GM21367 (cell line): ENCODE measurements around the gene ADM.

Experiments
- ATAC-seq: cut with Tn5 transposase; IDR thresholded peaks from one replicate; pipeline ENCODE4 v1.9.1; 2021; ENCODE audit not compliant: unreplicated experiment

Gene ADM

DNA sequence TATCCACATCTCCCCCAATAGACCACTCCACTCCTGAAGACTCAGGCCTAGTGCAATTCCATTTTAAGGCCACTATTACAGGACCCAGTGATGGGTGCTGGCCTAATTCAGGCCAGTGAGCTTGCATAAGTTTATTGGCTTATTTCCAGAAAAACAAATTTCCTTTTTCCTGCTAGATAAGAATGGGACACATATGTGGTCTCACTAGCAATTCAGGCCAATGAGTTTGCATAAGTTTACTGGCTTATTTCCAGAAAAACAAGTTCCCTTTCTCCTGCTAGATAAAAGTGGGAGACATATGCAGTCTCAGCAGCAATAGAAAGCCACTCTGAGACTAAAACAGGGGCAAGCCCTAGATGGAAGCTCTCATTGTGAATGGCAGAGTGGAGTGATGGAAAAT lies 22.4 kb downstream of the ADM start:
- ATAC-seq: no peak

DNA sequence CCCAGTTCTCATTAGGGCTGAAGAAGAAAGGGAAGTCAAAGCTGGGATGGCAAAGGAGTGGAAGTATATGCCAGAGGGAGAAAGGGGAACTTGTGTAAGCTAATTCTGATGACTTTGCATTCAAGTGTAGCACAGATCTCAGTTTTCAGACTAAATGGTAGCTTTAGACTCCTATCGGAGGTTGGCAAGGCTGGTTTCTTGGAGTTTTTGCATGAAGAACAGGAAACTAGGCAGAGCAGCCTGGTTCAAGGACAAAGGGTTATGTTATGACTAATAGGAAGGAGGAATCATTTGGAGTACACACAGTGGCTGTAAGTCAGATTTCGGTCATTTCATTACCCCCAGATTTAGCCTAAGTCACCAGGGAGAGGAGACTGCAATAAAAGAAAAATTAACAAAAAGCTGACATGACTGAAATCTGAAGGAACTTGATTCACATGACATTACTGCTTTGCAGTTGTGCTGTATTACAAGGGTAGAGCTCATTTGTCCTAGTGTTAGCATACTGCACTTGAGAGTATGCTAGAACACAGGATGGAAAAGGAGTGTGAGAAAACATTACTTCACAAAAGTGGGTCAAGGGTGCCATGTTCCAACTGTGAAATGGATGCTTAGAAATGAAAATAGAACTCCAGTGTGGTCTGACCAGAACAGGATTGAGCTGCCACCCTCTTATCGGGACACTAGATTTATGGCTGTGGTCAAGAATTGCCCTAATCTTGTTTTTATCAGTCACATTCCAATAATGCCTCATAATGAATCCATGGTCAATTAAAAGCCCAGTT lies 23.6 kb downstream of the ADM start:
- ATAC-seq: no peak

DNA sequence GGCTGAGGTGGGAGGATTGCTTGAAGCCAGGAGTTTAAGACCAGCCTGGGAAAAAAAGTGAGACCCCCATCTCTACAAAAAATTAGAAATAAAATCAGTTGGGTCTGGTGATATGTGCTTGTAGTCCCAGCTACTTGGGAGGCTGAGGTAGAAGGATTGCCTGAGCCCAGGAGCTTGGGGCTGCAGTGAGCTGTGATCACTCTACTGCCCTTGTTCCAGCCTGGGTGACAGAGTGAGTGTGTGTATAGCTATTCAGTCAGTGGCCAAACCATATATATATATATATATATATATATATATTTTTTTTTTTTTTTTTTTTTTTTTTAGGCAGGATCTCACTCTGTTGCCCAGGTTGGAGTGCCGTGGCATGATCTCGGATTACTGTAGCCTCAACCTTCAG lies 24.5 kb downstream of the ADM start:
- no peak for ATAC-seq

DNA sequence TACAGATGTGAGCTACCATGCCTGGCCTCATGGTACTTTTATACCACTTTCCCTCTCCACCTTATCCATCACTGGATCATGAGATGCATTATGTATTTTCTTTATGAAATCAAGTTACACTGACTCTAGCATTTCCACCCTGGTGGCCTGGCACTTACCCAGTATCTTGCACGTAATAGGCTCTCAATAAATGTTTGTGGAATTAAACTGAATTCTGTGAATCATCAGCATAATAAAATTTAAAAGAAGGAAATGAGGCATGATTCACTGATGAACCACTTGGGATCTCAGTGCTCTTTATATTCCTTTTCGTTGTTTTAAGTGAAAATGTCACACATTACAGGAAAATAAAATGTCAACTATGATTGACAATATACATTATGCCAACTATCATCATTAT lies 25.1 kb downstream of the ADM start:
- ATAC-seq: no peak

DNA sequence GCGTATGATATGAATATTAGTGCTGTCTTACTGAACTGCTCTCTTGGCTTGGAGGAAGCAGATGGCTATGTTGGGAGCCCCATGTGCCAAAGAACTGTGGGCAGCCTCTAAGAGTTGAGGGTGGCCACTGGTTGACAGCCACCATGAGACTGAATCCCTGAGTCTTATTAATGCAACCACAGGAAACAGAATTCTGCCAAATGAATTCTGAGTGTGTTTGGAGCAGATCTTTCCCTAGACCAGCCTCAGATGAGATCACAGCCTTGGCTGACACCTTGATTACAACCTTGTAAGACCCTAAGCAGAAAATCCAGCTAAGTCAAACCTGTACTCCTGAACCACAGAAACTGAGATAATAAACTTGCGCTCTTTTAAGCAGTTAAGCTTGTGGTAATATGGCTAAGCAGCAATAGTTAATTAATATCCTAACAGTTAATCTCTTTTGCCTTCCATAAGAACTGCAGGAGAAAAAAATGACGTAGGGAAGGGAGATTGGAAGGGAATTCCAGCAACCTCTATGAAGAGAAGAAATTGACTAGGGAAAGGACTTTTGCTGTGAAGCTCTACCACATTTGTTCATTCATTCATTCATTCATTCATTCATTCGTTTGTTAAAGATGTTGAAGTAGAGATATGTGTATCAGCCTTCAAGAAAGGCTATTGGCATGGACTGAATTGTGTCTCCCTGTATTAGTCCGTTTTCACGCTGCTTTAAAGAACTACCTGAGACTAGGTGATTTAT lies 26.8 kb downstream of the ADM start:
- no peak for ATAC-seq

DNA sequence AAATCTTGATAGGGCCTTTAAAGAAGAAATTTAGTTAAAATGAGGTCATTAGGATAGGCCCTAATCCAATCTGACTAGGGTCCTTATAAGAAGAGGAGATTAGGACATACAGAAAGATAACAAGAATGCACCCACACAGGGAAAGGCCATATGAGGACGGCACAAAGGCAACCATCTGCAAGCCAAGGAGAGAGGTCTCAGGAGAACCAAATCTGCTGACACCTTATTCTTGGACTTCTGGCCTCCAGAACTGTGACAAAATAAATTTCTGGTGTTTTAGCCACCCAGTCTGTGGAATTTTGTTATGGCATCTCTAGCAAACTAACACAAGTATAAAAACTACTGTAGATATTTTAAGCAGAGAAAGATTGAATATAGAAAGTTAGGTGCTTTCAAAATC lies 28.6 kb downstream of the ADM start:
- ATAC-seq: no peak

DNA sequence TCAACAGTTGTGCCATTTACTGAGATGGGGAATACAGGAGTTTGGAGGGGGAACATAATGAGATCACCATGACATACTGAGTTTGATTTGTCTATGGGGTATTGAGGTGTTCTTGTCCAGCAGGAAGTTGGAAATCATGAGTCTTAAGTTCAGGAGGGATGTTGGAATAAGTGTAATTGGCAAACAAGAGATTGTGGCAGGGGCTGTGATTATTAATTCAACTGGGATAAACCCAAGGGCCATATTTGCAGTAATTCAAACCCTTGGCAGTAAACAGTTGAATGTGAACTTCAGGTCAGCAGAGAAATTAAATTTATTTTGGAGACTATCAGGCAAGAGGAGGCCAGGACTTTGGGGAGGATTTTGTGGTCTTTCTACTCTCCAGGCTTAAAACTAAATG lies 33.4 kb downstream of the ADM start:
- no peak for ATAC-seq

DNA sequence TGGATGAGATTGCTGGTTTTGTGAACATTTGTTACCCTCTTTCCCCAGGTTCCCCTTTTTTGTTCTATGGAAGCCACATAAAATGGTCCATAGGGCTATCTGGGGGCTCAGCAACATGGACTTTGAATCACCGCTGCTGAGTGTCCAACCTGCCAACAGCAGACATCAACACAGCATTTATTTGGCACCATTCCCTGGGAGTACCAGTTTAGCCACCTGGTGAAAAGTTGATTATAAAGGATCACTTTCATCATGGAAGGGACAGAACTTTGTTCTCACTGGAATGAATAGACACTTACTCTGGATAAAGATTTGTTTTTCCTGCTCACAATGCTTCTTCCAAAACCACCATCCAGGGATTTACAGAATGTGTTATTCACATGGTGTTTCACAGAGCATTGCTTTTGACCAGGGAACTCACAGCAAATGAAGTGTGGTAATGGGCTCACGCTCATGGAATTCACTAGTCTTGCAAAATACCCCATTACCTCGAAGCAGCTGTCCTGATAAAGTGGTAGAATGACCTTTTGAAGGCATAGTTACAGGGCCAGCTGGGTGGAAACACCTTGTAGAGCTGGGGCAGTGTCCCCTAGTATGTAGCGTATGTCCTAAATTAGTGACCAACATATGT lies 43.9 kb downstream of the ADM start:
- ATAC-seq: no peak

DNA sequence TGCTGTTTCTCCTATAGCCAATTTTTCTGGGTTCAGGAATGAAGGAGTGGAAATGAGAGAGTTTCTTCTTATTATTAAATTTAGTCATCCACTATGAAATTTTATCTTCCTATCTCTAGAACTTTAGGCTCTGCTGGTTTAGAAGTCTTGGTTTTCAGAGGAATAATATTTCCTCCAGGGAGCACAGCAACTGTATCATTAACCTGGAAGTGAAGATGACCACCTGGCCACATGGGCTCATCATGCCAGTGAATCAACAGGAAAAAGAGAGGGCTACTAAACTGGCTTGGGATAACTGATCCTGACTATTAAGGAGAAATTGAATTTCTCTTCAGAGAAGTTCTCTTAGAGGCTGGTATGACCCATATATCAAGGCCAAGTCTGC lies 44.4 kb downstream of the ADM start:
- no peak for ATAC-seq

DNA sequence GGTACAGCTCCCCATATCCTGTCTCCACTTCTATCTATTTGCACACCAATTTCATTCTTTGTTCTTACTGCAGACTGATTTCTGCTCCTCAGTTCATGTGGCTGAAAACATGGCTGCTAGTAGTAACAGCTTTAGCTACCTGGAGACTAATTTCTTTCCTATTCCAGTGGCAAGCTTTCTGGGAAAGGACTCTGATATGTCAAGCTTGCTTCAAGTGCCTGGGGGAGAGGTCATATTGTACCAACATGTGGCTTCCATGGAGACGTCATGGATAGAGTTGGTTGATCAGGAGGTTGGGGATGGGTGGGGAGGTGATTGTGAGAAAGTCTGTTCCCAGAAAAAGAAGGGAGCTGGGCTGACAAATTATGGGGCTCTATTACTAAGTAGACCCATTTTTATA lies 44.9 kb downstream of the ADM start:
- no peak for ATAC-seq

DNA sequence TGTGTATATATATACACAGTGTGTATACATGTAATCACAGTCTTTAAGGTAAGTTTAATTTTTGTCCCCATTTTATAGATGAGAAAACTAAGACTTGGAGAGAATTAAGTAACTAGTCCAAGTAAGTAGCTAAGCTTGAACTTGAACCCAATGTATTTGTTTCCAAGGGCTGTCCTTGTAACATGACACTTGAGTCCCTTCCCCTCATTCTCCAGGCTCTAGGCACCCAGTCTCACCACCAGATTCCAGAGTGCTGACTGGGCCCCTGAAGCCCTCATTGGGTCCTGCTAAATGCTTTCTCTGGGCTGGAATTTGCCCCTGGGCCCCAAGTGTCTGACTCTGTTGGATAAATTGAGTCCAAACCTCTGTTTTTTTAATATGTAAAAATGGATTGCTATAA lies 45.5 kb downstream of the ADM start:
- no peak for ATAC-seq

DNA sequence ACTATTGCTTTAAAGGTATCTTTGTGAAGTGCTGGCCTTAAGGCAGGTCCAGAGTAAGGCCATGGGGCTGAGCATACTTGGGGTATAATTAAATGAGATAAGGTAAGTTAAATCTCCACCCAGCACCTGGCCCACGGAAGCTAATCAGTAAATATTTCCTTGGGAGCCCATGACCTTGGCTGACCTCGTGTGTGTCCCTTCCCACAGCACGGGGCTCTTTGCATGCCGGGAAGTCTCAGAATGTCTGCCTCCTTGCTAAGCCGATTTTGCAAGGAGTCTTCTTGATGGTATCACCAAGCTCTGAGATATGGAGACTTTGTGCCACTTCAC lies 46.5 kb downstream of the ADM start:
- no peak for ATAC-seq

DNA sequence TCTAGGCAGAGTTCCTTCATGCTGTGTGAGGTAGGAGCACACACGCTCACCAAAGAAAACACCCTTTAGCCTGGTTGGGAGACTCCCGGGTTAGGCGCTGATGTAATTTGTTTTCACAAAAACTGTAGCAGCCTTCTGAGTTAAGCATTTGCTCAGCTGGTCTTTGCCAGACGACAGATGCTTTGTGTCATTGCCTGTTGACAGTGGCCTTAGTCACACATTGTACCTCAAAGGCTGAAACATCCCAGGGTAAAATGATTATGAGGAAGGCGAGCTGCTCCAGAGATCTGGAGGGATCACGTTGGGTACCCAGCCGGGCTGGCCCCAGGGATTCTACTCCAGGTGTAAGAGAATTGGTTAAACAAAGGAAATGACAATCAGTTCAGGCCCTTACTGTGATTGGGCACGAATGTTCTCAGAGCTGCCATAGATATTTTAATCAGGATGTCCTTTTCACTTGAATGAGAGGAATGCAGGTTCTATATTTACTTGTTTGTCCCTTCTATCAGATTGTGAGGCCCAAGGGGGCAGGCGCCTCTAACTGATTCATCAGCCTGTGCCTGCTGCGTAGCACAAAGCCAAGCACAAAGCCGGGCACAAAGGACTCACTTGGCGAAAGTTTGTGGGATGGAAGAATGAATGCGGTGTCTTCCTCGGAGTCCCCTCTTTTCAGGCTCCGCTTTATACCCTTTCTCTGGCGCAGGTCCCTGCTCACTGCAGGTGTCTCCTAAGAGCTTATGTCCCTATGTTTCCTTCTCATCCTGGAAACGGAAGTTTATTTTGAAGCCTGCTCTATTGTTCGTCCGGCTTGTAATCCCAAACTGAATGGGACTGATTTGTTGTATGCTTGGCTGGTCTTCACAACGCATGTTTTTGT lies 47.1 kb downstream of the ADM start:
- ATAC-seq: no peak

DNA sequence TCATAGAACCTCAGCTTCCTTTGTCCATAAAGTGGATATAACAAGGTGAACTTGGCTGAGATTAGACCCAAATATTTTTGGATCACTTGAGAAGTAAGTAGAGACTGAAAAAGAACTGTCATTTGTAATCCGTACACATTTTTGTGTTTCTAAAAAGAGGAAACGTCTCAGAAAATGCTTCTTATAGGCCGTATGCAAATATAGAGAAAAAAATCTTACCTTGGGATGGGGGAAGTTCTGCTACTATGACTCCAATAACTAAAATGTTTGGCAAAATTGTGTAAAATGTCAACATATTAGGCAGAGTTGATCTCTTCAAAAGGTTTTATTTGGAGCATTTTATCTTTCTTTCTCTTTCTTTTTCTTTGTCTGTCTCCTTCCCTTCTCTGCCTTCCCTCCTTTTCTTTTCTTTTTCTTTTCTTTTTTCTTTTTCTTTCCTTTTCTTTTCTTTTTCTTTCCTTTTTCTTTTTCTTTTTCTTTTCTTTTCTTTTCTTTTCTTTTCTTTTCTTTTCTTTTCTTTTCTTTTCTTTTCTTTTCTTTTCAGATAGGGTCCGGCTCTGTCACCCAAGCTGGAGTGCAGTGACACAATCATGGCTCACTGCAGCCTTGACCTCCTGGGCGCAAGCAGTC lies 48.2 kb downstream of the ADM start:
- ATAC-seq: no peak

DNA sequence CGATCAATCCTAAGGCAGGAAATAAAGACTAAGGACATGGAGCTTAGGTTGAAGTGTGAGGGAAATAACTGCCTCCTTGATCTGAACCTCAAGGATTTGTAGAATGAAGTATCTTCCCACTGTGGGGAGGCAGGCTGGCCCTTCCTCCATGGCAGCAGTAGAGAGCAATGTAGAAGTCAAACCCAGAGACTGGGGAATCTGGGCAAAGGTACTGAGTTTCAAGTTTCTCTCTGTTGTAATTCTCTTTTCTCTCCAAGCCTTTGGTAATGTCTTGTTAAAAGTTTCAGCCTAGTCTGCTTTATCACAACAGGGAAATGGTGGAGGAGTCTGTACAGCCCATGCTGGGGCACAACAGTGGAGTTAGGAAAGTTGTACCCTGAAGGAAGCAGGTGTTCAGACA lies 49.5 kb downstream of the ADM start:
- ATAC-seq: no peak

DNA sequence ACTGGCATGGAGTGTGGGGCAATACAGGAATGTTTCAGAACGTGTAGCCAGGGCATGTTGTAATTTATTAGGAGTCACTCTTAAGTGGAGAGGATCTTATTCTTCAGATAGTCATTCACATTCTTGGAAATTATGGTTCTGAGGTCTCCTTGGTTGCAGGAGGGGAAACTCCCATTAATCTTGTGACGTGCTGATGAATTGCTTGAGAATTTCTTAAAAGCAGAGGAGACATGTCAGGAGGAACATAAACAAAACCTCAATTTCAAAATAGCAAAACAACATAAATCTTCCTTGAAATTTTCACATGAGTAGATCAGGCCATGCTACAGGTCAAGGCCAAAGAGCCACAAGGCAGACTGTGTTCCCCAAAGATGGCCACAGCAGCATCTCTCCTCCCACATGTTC lies 50.4 kb downstream of the ADM start:
- ATAC-seq: no peak

DNA sequence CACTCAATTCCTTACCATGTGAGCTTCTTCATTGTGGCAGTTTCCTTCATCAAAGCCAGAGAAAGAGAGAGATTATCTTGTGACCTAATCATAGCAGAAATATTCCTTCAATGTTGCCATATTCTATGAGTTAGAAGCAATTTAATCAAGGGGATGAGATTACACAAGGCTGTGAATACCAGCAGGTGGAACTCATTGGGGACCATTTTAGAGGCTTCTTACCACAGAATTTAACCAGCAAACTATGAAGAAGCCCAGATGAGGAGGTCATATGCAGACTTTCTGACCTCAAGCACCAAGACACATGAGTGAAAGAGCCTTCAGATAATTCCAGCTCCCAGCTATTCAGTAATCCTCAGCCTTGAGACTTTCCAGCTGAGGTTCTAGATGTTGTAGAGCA lies 51.3 kb downstream of the ADM start:
- ATAC-seq: no peak
